ENCODE data around the gene CDH23.
A peak's percentile ranks its signal among the peaks of the same experiment; 100 is the strongest.

GRCh38 chr10:71727738-71728737 lies 331.3 kb downstream of the CDH23 start:
- TF ChIP-seq CTCF (IDR thresholded peaks at IDR 0.05; ENCODE audit: low read depth, low read length, poor library complexity, severe bottlenecking): no peak
- TF ChIP-seq EZH2phosphoT487 (IDR thresholded peaks at IDR 0.05; ENCODE audit: borderline replicate concordance, low read length): peak; percentile 35; the same call in 1 of the 2 replicates
